ENCODE data around the gene UBE2I. TPM values are rescaled to one million over a fixed set of nuclear protein-coding genes. Genes with fewer than 3 reads are reported as not detected.
"Not testable (repeated sequence)": the region's sequence is repeated elsewhere in the genome, so short reads cannot be mapped to it uniquely, and the experiment has no call there.

Gene UBE2I
- total RNA-seq, 1 experiment from 2014 or later: 261 TPM

DNA sequence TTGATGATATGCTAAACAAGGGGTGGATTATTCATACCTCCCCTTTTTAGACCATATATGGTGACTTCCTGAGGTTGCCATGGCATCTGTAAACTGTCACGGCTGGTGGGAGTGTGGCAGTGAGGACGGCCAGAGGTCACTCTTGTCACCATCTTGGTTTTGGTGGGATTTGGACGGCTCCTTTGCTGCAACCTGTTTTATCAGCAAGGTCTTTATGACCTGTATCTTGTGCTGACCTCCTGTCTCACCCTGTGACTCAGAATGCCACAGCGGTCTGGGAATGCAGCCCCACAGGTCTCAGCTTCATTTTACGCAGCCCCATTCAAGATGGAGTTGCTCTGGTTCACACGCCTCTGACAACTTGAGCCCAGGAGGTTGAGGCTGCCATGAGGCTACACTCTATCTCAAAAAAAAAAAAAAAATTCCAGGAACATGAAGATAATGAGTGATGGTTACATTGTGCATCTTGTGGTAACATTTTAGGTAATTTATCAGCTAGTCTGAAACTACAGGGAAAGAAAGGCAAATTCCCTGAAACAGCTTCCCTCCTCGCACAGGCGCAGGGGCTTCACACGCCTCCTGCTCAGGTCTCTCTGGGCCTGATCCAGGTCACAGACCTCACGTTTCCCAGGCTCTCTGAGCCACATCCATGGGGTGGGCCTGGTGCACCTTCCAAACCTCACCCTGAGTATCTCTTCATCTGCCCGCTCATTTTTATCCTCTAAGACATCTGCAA lies 15.3 kb upstream of the UBE2I start:
- Mint-ChIP-seq H3K36me3 (ENCODE audit: insufficient read depth, unreplicated experiment) (peaks cover 19% of the 10 kb centered on the region), H3K9me3 (ENCODE audit: low read depth, unreplicated experiment) (no peaks in the 10 kb centered on the region), H3K4me1 (ENCODE audit: low read depth, unreplicated experiment) (peaks cover 46% of the 10 kb centered on the region), H3K27ac (ENCODE audit: unreplicated experiment) (peak overlapping the region; percentile 39), H3K27me3 (ENCODE audit: unreplicated experiment) (peaks cover 27% of the 10 kb centered on the region), H3K4me3 (ENCODE audit: low read depth, unreplicated experiment) (no peak overlapping the region)
- no peak for DNase-seq
- intact Hi-C loops (cut with micrococcal nuclease; ENCODE audit: unreplicated experiment): no loop called here
- CTCF ChIA-PET: interaction anchor here (0.7 kb wide), 1 partner anchor 10 kb away, joined by 5 read pairs; no protein-coding TSS in a partner anchor
- no peak for TF ChIP-seq CTCF (IDR thresholded peaks at IDR 0.05; ENCODE audit: unreplicated experiment)
- BruUV-seq (replicated peaks): no TSS peak

GRCh38 chr16:1295465-1295864 lies 14.0 kb upstream of the UBE2I start:
- Mint-ChIP-seq H3K27ac (ENCODE audit: unreplicated experiment) (peak overlapping the region; percentile 9), H3K36me3 (ENCODE audit: insufficient read depth, unreplicated experiment) (peaks cover 29% of the 10 kb centered on the region), H3K27me3 (ENCODE audit: unreplicated experiment) (peaks cover 13% of the 10 kb centered on the region), H3K4me3 (ENCODE audit: low read depth, unreplicated experiment) (no peak overlapping the region), H3K9me3 (ENCODE audit: low read depth, unreplicated experiment) (no peaks in the 10 kb centered on the region), H3K4me1 (ENCODE audit: low read depth, unreplicated experiment) (peaks cover 59% of the 10 kb centered on the region)
- no TSS peak for BruUV-seq (replicated peaks)
- intact Hi-C loops (cut with micrococcal nuclease; ENCODE audit: unreplicated experiment): no loop called here
- no peak for TF ChIP-seq CTCF (IDR thresholded peaks at IDR 0.05; ENCODE audit: unreplicated experiment)
- DNase-seq: no peak
- CTCF ChIA-PET: interaction anchor here (0.7 kb wide), 1 partner anchor 228 kb away, joined by 4 read pairs; no protein-coding TSS in a partner anchor

DNA sequence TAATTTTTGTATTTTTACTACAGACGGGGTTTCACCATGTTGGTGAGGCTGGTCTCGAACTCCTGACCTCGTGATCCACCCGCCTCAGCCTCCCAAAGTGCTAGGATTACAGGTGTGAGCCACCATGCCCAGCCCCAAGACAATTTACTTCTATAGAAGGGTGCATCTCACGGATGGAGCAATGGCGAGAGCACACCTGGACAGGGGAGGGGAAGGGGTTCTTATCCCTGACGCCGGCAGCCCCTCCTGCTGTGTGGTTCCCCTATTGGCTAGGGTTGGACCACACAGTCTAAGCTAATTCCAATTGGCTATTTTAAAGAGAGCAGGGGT lies 12.8 kb upstream of the UBE2I start:
- Mint-ChIP-seq H3K27ac (ENCODE audit: unreplicated experiment) (peak overlapping the region; percentile 91), H3K4me3 (ENCODE audit: low read depth, unreplicated experiment) (peak overlapping the region; percentile 18), H3K36me3 (ENCODE audit: insufficient read depth, unreplicated experiment) (peaks cover 33% of the 10 kb centered on the region), H3K4me1 (ENCODE audit: low read depth, unreplicated experiment) (peaks cover 54% of the 10 kb centered on the region)
- BruUV-seq (replicated peaks); H3K9me3 Mint-ChIP-seq (ENCODE audit: low read depth, unreplicated experiment); H3K27me3 Mint-ChIP-seq (ENCODE audit: unreplicated experiment); intact Hi-C loops (cut with micrococcal nuclease; ENCODE audit: unreplicated experiment); DNase-seq: not testable (repeated sequence)
- CTCF ChIA-PET: interaction anchor here (0.7 to 1.2 kb wide), 5 partner anchors 9 to 381 kb away, joined by 3 to 5 read pairs (median 4); partner anchors contain the start of gene JPT2

- TF ChIP-seq CTCF (IDR thresholded peaks at IDR 0.05; ENCODE audit: unreplicated experiment): no peak
- CTCF ChIA-PET: interaction anchor here (0.7 to 1.2 kb wide), 5 partner anchors 8 to 381 kb away, joined by 3 to 5 read pairs (median 4); partner anchors contain the start of gene JPT2
- intact Hi-C loops (cut with micrococcal nuclease; ENCODE audit: unreplicated experiment): no loop called here
- H3K27me3 Mint-ChIP-seq (ENCODE audit: unreplicated experiment): peaks cover 3% of the 10 kb centered on the region
- TSS peak; percentile 88 for BruUV-seq (replicated peaks)
- peaks cover 38% of the 10 kb centered on the region for H3K36me3 Mint-ChIP-seq (ENCODE audit: insufficient read depth, unreplicated experiment)
- H3K4me3 Mint-ChIP-seq (ENCODE audit: low read depth, unreplicated experiment): peak overlapping the region; percentile 18
- H3K4me1 Mint-ChIP-seq (ENCODE audit: low read depth, unreplicated experiment): peaks cover 49% of the 10 kb centered on the region
- no peaks in the 10 kb centered on the region for H3K9me3 Mint-ChIP-seq (ENCODE audit: low read depth, unreplicated experiment)
- peak; percentile 82 for DNase-seq
- peak overlapping the region; percentile 91 for H3K27ac Mint-ChIP-seq (ENCODE audit: unreplicated experiment)
These were observed 12.3 kb upstream of the UBE2I start for GRCh38 chr16:1297018-1297696.

All from Calu3 (cell line).